ENCODE data around the gene RAB1A.

RAB1A gene

DNA sequence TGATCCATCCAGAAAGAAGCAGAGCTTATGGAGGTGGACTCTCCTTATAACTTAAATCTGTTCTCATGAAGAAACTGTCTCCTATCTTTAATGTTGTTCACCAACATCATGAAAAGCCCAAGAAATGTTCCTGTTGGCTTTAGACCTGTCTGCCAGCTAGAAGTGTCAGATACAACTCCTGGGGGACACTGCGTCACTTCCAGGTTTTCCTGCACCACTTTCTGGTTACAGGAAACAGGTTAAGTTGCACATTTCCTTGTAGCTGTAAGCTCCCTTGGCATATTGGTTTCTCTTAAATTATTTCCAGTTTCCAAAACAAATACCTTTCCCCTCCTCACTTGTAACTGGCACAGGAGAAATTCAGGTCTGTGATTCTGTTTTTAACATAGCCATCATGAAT is 70.8 kb downstream of the RAB1A start:
- no peak overlapping the region for H3K4me3 ChIP-seq (ENCODE audit: low read length)
- H4K20me1 ChIP-seq (ENCODE audit: insufficient read depth, low read length), result no peaks in the 10 kb centered on the region
- H3K36me3 ChIP-seq (replicated peaks; ENCODE audit: insufficient read depth, low read length), result no peaks in the 10 kb centered on the region
- no peak overlapping the region for H2AFZ ChIP-seq (ENCODE audit: low read length)
- TF ChIP-seq, protein P1, sequence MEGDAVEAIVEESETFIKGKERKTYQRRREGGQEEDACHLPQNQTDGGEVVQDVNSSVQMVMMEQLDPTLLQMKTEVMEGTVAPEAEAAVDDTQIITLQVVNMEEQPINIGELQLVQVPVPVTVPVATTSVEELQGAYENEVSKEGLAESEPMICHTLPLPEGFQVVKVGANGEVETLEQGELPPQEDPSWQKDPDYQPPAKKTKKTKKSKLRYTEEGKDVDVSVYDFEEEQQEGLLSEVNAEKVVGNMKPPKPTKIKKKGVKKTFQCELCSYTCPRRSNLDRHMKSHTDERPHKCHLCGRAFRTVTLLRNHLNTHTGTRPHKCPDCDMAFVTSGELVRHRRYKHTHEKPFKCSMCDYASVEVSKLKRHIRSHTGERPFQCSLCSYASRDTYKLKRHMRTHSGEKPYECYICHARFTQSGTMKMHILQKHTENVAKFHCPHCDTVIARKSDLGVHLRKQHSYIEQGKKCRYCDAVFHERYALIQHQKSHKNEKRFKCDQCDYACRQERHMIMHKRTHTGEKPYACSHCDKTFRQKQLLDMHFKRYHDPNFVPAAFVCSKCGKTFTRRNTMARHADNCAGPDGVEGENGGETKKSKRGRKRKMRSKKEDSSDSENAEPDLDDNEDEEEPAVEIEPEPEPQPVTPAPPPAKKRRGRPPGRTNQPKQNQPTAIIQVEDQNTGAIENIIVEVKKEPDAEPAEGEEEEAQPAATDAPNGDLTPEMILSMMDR (IDR thresholded peaks at IDR 0.05; ENCODE audit: low read length), result no peak
- no peak for TF ChIP-seq EZH2phosphoT487 (IDR thresholded peaks at IDR 0.05; ENCODE audit: low read length)
- no peak for TF ChIP-seq EZH2 (optimal IDR thresholded peaks at IDR 0.05; ENCODE audit: low read depth, low read length)
- H3K9me3 ChIP-seq (replicated peaks; ENCODE audit: insufficient read depth, low read length), result no peaks in the 10 kb centered on the region
- peaks cover 4% of the 10 kb centered on the region for H3F3A ChIP-seq (ENCODE audit: insufficient read depth, low read length)
- DNase-seq, result no peak
- no peak overlapping the region for H3K4me2 ChIP-seq (ENCODE audit: low read depth, low read length)
- peaks cover 45% of the 10 kb centered on the region for H3K79me2 ChIP-seq (ENCODE audit: low read length)
- no peak overlapping the region for H3K27ac ChIP-seq (ENCODE audit: low read length)
- no peaks in the 10 kb centered on the region for H3K27me3 ChIP-seq (replicated peaks; ENCODE audit: insufficient read depth, low read length)
- no peak overlapping the region for H3K9ac ChIP-seq (ENCODE audit: low read length)
- no peaks in the 10 kb centered on the region for H3K9me2 ChIP-seq (replicated peaks; ENCODE audit: insufficient read depth, low read length)
- H3K4me1 ChIP-seq (ENCODE audit: low read length), result peaks cover 27% of the 10 kb centered on the region

DNA sequence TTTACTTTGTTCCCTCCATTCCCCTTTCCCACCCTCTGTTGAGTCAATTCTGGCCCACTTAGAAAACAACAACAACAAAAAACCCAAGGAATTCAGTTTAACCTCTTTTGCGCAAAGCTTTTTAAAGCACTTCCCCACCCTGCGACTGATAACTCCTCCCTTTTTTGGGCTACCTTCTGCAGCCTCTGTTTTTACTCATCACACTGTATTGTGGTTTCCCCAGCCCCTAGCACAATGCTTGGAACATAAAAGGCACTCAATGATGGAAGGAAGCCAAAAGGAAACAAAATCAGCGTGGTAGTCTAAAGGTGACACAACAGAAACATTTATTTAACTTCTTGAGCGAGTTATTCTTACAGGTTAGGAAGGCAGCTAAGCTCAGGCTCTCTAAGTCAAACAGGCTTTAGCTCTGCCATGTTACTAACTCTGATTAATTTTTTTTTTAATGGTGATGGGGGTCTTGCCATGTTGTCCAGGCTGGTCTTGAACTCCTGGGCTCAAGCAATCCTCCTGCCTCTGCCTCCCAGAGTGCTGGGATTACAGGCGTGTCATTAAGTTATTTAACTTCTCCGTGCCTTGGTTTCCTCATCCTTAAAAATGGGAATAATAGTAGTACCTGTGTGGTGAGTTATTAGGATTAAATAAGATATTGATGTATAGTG is 72.4 kb downstream of the RAB1A start:
- H3K4me1 ChIP-seq (ENCODE audit: low read length), result peaks cover 42% of the 10 kb centered on the region
- H3K79me2 ChIP-seq (ENCODE audit: low read length), result peaks cover 44% of the 10 kb centered on the region
- no peaks in the 10 kb centered on the region for H3K9me3 ChIP-seq (replicated peaks; ENCODE audit: insufficient read depth, low read length)
- H3K27me3 ChIP-seq (replicated peaks; ENCODE audit: insufficient read depth, low read length), result no peaks in the 10 kb centered on the region
- peak overlapping the region; percentile 39; the same call in 1 of the 2 replicates for H3K9ac ChIP-seq (ENCODE audit: low read length)
- TF ChIP-seq, protein P1 (IDR thresholded peaks at IDR 0.05; ENCODE audit: low read length), result no peak
- TF ChIP-seq EZH2phosphoT487 (IDR thresholded peaks at IDR 0.05; ENCODE audit: low read length) (no peak), EZH2 (optimal IDR thresholded peaks at IDR 0.05; ENCODE audit: low read depth, low read length) (no peak)
- H3K4me3 ChIP-seq (ENCODE audit: low read length), result peak overlapping the region; percentile 78
- H2AFZ ChIP-seq (ENCODE audit: low read length), result no peak overlapping the region
- no peaks in the 10 kb centered on the region for H4K20me1 ChIP-seq (ENCODE audit: insufficient read depth, low read length)
- H3K9me2 ChIP-seq (replicated peaks; ENCODE audit: insufficient read depth, low read length), result no peaks in the 10 kb centered on the region
- peaks cover 19% of the 10 kb centered on the region for H3F3A ChIP-seq (ENCODE audit: insufficient read depth, low read length)
- DNase-seq, result no peak
- no peak overlapping the region for H3K27ac ChIP-seq (ENCODE audit: low read length)
- H3K36me3 ChIP-seq (replicated peaks; ENCODE audit: insufficient read depth, low read length), result no peaks in the 10 kb centered on the region
- H3K4me2 ChIP-seq (ENCODE audit: low read depth, low read length), result peak overlapping the region; percentile 81

DNA sequence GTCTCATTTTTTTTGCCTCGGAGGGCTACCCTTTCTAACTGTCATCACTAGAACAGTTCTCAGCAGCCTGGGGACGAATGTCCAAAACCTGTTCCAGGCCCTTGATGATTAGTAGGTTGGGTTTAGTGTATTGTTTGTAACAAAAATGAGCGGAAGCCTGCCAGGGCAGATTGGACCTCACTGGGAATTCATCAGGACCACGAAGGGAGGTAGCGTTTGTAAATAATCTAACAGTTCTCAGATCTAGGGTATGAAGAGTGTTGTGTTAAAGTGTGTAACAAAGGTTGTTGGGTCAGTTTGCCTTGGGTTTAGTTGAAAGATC is 72.9 kb downstream of the RAB1A start:
- Histone ChIP-seq H3K4me2 (ENCODE audit: low read depth, low read length) (peak overlapping the region; percentile 81), H3K9me3 (replicated peaks; ENCODE audit: insufficient read depth, low read length) (no peaks in the 10 kb centered on the region), H3K9me2 (replicated peaks; ENCODE audit: insufficient read depth, low read length) (no peaks in the 10 kb centered on the region), H3K9ac (ENCODE audit: low read length) (peak overlapping the region; percentile 39; the same call in 1 of the 2 replicates), H3K4me1 (ENCODE audit: low read length) (peaks cover 47% of the 10 kb centered on the region), H3F3A (ENCODE audit: insufficient read depth, low read length) (peaks cover 24% of the 10 kb centered on the region), H2AFZ (ENCODE audit: low read length) (no peak overlapping the region), H3K4me3 (ENCODE audit: low read length) (peak overlapping the region; percentile 78), H3K79me2 (ENCODE audit: low read length) (peaks cover 47% of the 10 kb centered on the region), H3K27me3 (replicated peaks; ENCODE audit: insufficient read depth, low read length) (no peaks in the 10 kb centered on the region), H4K20me1 (ENCODE audit: insufficient read depth, low read length) (no peaks in the 10 kb centered on the region), H3K36me3 (replicated peaks; ENCODE audit: insufficient read depth, low read length) (no peaks in the 10 kb centered on the region), H3K27ac (ENCODE audit: low read length) (no peak overlapping the region)
- peak; percentile 7 for DNase-seq
- TF ChIP-seq EZH2phosphoT487 (IDR thresholded peaks at IDR 0.05; ENCODE audit: low read length) (no peak), EZH2 (optimal IDR thresholded peaks at IDR 0.05; ENCODE audit: low read depth, low read length) (no peak)
- TF ChIP-seq, protein P1 (IDR thresholded peaks at IDR 0.05; ENCODE audit: low read length), result no peak

All from MM.1S (cell line).